T follicular helper cell (primary cell): ENCODE data around the gene LRFN4.

Source experiments
- DNase-seq: peaks from one replicate; pipeline ENCODE4 v3.0.0-alpha.2; 2020; ENCODE audit warnings: low read depth

LRFN4 gene

DNA sequence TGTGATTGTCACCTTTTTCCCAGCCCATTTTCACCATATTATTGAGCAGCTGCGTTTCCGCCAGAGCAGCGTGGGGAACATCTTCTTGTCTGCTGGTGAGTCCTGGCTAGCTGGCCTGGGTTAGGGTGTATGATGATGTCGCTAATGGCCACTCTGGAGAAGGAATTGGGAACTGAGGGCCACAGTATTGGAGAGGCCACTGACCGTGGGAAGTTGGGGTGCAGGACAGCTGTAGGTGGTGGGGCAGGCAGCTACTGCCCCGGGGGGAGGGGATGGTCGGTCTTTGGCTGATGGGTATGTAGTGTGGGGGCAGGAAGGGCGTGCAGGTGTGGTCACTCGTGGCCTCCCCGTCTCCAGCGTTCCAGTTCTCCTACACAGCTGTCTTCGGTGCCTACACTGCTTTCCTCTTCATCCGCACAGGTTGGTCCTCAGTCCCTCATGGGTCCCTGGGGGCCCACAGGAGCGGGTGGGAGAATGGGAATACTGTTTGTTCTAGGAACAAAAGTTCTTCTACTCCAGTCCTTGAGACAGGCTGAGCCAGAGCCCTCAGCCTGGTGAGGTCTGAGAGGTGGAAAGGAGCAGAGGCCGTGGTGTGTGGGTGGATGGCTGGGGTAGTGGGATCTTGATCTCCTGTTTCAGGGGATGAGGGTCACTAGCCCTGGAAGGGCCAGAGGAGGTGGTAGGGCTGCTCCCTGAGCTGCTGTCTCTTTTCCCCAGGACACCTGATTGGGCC, 11.6 kb upstream of the LRFN4 start:
- DNase-seq = no peak

DNA sequence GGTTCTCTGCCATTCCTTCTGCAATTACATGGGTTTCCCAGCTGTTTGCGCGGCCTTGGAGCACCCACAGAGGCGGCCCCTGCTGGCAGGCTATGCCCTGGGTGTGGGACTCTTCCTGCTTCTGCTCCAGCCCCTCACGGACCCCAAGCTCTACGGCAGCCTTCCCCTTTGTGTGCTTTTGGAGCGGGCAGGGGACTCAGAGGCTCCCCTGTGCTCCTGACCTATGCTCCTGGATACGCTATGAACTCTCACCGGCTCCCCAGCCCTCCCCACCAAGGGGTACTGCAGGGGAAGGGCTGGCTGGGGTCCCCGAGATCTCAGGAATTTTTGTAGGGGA, 11.0 kb upstream of the LRFN4 start:
- DNase-seq = no peak

DNA sequence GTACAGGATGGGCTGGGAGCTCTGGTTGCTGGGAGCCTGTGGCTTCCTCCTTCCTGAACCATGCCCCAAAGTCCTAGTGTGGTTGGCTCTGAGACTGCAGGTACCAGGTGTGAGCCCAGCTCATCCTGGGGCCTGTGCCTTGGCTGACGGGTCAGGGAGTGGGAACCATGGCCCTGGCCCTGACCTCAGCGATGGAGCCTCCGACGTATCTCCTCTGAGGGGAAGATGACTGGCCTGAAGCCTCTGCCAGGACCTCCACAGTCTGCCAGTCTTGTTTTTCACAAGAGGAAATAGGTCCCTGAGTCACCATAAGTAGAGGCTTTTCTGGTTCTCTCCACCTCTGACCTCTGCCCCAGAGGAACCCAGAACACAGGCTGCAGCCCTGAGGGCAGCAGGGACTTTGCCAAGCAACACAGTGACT, 10.2 kb upstream of the LRFN4 start:
- no peak for DNase-seq

DNA sequence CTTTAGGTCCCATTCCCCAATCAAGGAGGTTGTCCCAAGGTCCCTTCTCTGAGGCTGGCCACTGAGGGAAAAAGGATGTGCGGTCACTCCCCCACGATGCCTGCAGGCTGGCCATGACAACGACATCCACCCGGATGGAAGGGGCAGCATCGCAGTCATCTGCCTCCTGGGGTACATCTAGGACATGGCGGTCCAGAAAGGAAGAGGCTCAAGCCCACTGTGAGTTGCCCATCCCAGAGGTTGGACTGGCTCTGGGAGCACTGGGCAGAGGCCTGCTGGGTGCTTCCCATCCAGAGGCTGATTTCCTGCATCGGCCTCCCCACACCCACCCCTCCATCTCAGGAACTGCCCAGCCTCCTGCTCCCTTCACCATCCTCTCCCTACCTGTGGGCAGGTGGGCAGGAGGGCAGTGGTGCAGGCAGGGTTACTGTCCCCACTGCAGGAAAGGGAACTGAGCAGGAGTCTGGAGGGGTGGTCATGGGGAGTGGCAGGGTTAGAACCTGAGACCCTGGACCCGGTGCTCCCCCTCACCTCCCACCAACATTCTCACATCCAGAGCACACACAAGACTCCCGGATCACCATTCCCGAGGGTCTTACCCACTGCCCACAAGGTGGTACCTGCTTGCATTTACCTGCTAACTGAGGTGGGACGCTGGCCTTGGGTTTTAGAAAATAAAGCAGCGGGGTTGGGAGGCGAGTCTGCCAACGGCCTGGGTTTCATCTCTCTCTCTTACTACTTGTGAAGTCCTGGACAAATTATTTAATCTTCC, 9.2 kb upstream of the LRFN4 start:
- no peak for DNase-seq

DNA sequence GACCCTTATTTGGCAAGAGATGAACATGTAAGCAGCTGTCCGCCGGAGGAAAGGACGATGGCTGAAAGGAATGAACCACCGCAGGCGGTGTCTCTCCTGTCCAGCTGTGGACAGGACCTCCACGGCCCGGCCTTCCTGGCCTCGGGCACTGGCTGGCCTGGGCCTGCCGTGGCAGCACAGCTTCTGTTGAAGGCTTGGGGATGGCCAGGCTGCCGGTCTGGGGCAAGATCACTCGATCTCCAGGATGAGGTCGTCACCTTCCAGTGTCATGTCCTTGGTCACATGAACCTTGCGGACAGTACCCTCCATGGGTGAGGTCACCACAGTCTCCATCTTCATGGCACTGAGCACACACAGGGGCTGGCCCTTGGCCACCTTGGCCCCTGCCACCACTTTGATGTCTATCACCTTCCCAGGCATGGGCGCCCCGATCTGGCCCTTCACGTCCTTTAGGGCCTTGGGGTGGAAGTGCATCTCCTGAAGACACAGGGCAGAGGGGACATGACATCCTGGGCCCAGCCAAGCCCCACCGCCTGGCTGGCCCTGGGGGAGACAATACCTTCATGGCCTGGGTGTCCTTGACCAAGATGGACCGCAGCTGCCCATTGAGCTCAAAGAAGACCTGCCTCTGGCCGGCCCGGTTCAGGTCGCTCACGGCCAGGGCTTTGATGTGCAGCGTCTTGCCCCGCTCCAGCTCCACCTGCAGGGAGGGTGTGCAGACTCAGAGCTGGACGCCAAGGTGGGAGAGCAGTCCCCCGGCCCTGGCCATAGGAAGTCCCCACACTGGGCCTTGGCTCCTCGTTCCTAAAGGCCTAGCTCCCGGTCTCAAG, 8.0 kb upstream of the LRFN4 start:
- DNase-seq = no peak

DNA sequence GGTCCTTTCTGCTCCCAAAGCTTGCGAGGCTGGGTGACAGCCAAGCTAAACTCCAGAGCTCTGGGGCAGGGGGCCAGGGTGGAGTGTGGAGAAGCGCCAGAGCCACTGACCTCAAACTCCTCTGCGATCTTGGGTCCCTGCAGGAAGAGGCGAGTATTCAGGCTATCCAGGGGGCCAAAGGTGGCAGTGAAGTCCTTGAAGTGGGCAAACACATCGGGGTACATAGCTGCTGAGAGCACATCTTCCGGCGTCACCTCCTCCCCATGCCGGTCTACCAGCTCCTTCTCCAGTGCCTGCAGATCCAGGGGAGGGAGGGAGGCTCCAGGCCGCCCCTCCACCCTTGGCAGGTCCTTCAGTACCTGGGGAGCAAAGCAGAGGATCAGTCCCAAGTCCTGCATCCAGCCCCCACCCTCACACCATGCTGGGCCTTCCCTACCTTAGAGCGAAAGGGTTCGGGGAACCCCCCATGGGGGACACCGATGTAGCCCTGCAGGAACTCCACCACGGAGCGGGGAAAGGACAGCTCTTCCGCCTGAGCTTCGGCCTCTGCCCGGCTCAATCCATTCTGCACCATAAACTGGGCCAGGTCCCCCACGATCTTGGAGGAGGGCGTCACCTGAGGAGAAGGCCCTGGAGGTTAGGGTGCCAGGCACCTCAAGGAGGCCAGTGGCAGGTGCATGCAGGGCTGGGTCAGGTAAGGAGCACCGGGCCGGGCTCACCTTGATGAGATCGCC, 7.2 kb upstream of the LRFN4 start:
- no peak for DNase-seq

DNA sequence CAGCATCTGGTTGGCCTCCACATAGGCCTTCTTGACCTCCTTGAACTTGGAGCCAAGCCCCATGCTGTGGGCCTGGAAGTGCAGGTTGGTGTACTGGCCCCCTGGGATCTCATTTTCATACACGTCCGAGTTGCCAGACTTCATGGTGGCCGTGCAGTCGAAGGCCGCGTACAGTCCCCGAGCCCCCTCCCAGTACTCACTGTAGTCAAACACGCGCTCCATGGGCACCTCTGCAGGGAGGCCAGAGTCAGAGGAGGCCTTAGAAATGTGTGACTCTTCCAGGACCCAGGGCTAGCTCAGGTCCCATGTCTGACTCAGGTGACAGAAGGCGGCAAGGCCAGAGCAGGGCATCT, 6.7 kb upstream of the LRFN4 start:
- DNase-seq = no peak

DNA sequence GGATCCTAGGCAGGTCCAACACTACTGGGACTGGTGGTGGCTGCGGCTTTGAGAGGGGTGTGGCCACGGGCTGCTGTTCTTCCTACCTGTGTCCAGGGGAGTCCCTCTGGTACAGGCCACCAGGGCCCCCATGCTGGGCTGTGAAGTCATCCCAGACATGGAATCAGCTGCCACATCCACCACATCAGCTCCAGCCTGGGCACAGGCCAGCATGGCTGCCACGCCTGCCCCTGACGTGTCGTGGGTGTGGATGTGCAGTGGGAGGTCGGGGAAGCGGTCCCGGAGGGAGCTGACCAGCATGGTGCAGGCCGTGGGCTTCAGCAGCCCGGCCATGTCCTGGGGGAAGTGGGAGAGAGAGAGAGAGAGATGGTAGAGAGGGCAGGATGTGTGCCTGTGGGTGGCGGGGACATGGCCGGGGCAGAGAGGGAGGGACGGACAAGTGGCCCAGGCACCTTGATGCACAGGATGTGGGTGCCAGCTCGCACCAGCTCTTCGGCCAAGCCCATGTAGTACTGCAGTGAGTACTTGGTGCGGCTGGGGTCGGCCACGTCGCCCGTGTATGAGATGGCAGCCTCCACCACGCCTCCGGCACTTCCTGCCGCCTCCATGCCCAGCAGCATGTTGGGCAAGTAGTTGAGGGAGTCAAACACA, 6.2 kb upstream of the LRFN4 start:
- DNase-seq = no peak

DNA sequence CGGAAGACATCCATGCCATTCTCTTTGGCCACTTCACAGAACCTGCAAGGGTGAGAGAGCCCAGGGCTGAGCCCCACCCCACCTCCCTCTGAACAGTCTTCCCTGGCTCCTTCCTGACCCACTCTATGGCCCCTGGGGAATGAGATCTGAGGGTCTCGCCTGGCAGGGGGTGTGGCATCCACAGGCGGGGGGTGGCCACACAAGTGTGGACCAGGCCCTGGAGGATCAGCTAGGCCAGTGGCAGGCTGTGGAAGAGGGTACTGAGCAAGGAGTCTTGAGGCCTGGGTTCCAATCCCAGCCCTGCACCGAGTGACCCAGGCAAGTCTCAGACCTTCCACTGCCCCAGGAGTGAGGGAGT, 5.6 kb upstream of the LRFN4 start:
- DNase-seq = no peak

DNA sequence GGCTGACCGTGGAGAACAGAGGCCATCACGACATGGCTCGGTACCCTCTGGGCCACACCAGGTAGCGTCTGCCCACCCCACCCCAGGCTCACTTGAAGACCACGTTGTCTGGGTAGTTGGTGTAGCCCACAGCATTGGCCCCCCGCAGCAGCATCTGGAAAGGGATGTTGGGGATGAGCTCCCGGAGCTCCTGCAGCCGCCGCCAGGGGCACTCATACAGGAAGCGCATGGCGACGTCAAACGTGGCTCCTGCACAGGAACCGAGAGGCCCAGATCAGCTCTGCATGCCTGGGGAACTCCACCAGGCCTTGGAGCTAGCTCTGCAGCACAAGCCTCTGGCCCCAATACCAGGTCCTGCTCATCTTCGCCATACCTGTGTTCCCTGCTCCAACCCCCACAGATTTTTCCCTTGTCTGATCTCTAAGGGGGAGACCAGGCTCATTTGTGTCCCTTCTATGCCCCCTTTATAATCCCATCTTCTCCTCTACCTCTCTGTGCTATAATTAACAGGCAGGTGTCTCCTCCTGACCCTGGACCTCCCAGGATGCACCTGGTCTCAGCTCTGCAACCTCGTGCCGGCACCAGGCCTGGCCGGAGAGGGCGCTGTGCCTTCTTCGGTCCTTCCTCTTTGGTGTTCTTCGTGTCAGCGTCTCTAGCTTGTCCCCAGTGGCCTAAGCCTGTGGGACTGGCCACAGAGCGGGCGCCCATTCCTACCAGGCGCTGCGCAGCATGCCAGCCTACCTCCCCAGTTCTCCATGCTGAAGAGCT, 5.0 kb upstream of the LRFN4 start:
- no peak for DNase-seq

DNA sequence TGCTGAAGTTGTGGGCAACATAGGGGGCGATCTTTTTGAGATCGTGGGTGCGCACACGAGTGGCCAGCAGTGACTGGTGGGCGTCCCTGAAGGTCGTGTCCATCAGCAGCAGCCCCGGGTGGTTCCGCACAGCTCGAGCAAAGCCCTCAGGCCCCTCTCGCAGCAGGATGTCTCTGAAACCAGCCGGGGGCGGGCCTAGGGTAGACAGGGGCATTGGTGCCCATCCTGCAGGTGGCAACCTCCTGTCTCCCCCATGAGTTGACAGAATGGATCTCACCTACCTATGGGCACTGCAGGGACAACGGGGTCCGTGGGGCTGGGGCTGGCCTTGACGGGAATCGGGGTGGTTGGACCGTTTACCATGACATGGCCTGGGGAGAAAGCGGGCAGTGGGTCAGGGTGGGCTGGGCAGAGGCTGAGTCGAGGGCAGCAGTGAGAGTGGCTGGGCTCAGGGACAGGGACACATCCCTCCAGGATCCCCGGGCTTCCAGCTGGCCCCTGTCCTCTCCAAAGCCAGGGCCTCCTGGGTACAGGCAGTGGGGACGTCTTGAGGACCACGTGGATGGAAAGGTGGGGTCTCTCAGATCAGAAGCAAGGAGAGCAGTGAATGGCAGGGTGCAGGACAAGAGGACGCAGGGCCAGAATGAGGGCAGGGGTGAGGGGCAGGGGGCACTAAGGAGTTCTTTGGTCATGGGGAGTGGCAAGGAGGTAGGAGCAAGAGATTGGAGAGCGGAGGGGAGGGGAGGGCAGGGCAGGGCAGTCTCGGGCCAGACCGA, 4.2 kb upstream of the LRFN4 start:
- DNase-seq = no peak

DNA sequence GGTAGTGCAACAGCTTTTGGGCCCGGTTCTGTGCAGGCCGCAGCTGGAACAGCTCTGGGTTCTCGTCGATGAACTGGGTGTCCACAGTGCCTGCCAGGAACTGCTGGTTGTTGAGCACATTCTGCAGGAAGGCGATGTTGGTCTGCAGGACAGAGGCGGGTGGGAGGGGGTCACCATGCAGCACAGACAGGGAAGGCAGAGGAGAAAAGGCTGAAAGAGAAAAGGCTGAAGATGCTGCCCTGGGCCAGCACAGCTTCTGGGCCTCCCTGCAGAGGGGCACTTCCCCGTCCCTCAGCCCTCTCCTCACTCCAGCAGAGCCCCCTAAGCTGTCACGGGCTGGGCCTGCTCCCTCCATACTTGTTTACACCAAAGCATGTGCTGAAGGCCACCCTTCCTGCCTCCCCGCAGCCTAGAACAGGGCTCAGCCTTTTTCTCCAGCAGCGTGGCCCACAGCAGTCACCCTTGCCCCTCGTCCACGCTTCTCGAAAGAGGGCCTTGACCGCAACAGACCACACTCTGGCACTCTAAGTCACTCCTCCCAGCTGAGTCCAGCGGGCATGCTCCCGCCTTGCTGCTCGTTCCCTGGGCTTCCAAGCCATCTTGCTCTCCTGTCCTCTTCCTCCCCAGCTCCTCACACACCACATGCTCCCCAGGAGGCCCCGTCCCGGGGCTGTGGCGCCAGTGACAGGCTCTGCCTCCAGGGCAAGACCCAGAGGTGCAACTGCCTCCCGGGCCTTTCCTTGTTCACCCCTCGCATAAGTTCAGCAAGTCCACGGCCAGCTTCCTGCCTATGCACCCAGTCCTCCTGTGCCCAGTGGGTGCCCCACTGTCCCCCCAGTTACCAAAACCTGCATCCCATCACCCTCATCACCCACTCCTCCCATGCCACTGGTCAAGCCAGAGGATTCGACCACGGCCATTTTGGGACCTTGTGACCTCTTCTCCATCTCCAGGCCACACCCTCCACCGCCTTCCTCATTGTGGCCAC, 3.3 kb upstream of the LRFN4 start:
- no peak for DNase-seq

DNA sequence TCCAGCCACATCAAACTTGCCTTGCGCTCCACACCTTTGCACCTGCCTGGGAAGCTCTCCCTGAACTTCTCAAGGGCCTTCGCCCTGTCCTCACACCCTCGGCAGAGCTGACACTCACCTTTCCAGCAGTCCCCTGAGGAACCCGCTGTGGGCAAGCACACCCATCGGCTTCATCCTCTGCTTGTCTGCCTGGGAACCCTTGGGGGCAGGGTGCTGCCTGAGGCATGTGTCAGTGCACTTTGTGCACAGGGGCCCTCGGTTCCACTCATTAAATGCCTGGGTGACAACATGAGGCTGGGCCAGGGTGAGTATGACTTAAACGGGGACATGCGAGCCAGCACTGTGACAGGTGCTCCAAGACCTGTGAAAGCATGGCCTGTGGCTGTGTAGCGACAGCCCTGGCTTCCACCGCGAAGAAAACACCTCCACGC, 2.6 kb upstream of the LRFN4 start:
- no peak for DNase-seq

DNA sequence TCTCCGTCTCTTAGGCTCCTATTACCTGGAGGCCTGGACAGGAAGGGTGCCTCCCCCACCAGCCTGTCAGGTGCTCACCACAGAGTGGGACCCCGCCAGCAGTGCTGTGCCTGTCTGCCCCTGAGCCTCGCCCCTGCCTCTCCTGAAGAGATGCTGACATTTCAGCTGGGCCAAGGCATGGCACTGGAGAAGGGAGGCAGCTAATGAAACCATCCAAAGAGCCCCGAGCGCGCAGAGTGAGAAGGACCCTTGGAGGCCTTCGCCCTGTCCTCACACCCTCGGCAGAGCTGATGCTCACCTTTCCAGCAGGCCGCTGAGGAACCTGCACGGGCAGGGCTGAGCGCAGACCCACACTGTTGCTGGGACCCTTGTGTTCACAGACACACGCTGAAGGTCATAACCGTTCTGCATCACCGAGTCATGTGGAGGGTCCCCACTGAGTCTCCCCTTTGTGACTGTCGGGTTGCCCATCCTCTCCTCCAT, 2.1 kb upstream of the LRFN4 start:
- DNase-seq = no peak

DNA sequence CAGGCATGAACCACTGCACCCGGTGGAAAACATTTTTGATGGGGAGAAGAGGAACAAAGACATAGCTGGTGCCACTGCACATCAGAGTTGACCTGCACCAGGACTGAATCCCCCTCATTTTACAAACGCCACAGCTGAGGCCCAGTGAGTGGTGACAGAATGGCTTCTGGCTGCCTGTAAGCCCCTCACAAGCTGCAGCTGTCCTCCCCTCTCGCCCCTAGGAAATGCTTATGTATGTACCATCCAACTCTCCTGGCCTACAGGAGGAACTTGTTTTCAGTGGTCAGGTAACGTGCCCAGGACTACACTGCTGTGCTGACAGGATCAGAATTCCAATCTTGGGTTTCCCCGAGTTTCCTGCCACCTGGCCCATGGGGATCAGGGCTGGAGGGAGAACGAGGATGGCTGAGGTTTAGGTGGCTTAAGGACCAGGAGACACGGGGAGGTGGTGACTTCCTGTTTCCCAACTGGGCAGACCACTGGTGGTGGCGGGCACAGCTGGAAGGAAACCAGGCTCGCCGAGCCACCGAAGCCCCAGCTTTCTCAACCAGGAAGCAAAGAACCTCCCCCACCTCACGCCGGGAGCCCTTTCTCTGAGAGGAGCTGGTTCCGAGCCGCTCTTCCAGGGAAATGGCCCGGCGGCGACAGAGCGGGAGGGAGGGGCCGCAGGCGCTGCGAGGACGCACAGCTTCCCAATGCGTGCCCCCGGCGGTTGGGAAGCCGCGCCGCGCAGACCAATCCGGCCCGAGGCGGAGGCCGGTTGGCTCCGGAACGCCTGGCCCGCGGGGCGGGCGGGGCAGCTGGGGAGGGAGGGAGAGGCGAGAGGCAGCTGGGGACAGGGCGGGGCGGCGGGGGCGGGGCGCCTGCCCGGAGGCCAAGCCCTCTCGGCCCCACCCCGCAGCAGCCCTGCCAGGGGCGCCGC, 1.0 kb upstream of the LRFN4 start:
- DNase-seq = peak; percentile 54

DNA sequence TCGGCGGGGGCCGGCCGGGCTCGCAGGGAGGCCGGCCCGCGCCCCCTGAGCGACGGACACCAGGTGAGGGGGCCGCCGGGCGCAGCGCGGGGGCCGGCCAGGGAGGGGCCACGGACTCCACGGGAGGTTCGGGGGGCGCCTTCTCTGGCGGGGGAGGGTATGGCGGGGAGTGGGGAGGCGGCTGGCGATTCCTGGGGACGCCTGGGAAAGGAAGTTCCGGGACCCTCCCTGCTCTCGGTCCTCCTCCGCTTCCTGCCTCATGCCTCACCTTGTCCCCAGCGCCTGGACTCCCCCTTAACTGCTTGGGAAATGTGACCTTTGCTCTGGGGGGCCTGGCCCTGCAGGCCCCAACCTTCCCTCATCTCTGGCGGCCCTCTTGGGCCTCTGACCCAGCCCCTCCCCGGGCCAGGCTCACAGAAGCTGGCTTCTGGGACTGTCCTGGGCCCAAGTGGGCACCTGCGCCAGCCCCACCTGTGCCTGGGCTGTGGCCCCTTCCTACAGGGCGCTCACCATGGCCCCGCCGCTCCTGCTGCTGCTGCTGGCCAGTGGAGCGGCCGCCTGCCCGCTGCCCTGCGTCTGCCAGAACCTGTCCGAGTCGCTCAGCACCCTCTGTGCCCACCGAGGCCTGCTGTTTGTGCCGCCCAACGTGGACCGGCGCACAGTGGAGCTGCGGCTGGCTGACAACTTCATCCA, 516 bp downstream of the LRFN4 start:
- DNase-seq = no peak

DNA sequence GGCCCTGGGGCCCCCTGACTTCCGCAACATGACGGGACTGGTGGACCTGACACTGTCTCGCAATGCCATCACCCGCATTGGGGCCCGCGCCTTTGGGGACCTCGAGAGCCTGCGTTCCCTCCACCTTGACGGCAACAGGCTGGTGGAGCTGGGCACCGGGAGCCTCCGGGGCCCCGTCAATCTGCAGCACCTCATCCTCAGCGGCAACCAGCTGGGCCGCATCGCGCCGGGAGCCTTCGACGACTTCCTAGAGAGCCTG, 992 bp downstream of the LRFN4 start:
- no peak for DNase-seq
